A673 (cell line): ENCODE data around the gene KDM3A. TPM values are rescaled to one million over a fixed set of nuclear protein-coding genes. Genes with fewer than 3 reads are reported as not detected.

Source experiments
- BruUV-seq: library from RNA; stranded (reverse); fragments of 400-500 nt; replicated peaks from 2 replicates; lab custom pipeline; 2021; lab: Mats Ljungman, UMichigan
- CTCF ChIA-PET: fragments of 300-600 bp; sonication (Branson Sonifier 250); formaldehyde crosslinking; loops from one replicate; lab custom pipeline; 2022; ENCODE audit warnings: antibody characterized with exemption; lab: Charles Lee
- POLR2A ChIA-PET: fragments of 300-600 bp; sonication (Branson Sonifier 250); formaldehyde crosslinking; loops from one replicate; lab custom pipeline; 2022; ENCODE audit warnings: antibody characterized with exemption; ENCODE audit not compliant: low non-redundant PET; lab: Charles Lee
- DNase-seq: peaks from one replicate; pipeline ENCODE4 v3.0.0-alpha.2; 2015; ENCODE audit warnings: low spot score
- H3K27ac ChIP-seq: fragments of 200-600 bp; sonication (generic); 2 replicates; pipeline ENCODE4 v1.5.1; 2016; ENCODE audit warnings: mixed run types, low read depth, mild to moderate bottlenecking, mixed read lengths, antibody characterized with exemption, low read length; ENCODE audit not compliant: poor library complexity, severe bottlenecking
- H3K27me3 ChIP-seq: fragments of 200-600 bp; sonication (generic); replicated peaks from 2 replicates; pipeline ENCODE4 v1.6.1; 2017; ENCODE audit warnings: mixed run types, low read depth, mild to moderate bottlenecking, mixed read lengths, antibody characterized with exemption, low read length; ENCODE audit not compliant: insufficient read depth, poor library complexity
- H3K36me3 ChIP-seq: fragments of 200-600 bp; sonication (generic); 2 replicates; pipeline ENCODE4 v1.6.1; 2016; ENCODE audit warnings: mixed run types, mild to moderate bottlenecking, mixed read lengths, antibody characterized with exemption, low read length; ENCODE audit not compliant: insufficient read depth, poor library complexity, severe bottlenecking
- H3K4me1 ChIP-seq: fragments of 200-600 bp; sonication (generic); 2 replicates; pipeline ENCODE4 v1.6.1; 2017; ENCODE audit warnings: mixed run types, mild to moderate bottlenecking, mixed read lengths, antibody characterized with exemption, low read length; ENCODE audit not compliant: insufficient read depth, poor library complexity, severe bottlenecking
- H3K4me3 ChIP-seq: fragments of 200-600 bp; sonication (generic); 2 replicates; pipeline ENCODE4 v1.5.1; 2016; ENCODE audit warnings: low read depth, mixed run types, mild to moderate bottlenecking, mixed read lengths, low read length; ENCODE audit not compliant: poor library complexity, severe bottlenecking
- H3K9me3 ChIP-seq: fragments of 200-600 bp; sonication (generic); 2 replicates; pipeline ENCODE4 v1.6.1; 2016; ENCODE audit warnings: mixed run types, low read depth, mild to moderate bottlenecking, mixed read lengths, antibody characterized with exemption, low read length; ENCODE audit not compliant: poor library complexity, severe bottlenecking
- EZH2 ChIP-seq: fragments of 200-600 bp; sonication (generic); IDR thresholded peaks from 2 replicates; pipeline ENCODE4 v1.6.1; 2017; ENCODE audit warnings: borderline replicate concordance, low read depth, mild to moderate bottlenecking, mixed read lengths, antibody characterized with exemption, low read length; ENCODE audit not compliant: poor library complexity, severe bottlenecking
- intact Hi-C: fragments of 100-400 bp; cut with micrococcal nuclease; formaldehyde crosslinking; loops from one replicate; pipeline ENCODE4 v1.10.0; 2022; ENCODE audit not compliant: unreplicated experiment
- total RNA-seq: library from RNA; stranded (reverse); gene quantifications from 2 replicates; pipeline ENCODE4 v1.2.3, GENCODE V29; 2021
- TF ChIP-seq, protein P1 (sequence below): fragments of 300-800, 200-600 bp; sonication (generic); conservative IDR thresholded peaks from 2 replicates; pipeline ENCODE4 v1.5.1; 2017; ENCODE audit warnings: low read depth, mild to moderate bottlenecking, antibody characterized with exemption, low read length, moderate library complexity, mixed read lengths

Gene KDM3A
- total RNA-seq, 1 experiment from 2014 or later: 40.7 TPM

GRCh38 chr2:86420913-86421312 lies 20.3 kb upstream of the KDM3A start:
- Histone ChIP-seq H3K36me3 (no peaks in the 10 kb centered on the region), H3K4me3 (no peak overlapping the region), H3K9me3 (no peaks in the 10 kb centered on the region), H3K4me1 (peaks cover 16% of the 10 kb centered on the region), H3K27ac (no peak overlapping the region), H3K27me3 (no peaks in the 10 kb centered on the region)
- intact Hi-C loops: no loop called here
- ChIA-PET POLR2A (no interaction called here), CTCF (no interaction called here)
- BruUV-seq: no TSS peak
- DNase-seq: no peak
- TF ChIP-seq, protein P1, sequence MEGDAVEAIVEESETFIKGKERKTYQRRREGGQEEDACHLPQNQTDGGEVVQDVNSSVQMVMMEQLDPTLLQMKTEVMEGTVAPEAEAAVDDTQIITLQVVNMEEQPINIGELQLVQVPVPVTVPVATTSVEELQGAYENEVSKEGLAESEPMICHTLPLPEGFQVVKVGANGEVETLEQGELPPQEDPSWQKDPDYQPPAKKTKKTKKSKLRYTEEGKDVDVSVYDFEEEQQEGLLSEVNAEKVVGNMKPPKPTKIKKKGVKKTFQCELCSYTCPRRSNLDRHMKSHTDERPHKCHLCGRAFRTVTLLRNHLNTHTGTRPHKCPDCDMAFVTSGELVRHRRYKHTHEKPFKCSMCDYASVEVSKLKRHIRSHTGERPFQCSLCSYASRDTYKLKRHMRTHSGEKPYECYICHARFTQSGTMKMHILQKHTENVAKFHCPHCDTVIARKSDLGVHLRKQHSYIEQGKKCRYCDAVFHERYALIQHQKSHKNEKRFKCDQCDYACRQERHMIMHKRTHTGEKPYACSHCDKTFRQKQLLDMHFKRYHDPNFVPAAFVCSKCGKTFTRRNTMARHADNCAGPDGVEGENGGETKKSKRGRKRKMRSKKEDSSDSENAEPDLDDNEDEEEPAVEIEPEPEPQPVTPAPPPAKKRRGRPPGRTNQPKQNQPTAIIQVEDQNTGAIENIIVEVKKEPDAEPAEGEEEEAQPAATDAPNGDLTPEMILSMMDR: no peak

DNA sequence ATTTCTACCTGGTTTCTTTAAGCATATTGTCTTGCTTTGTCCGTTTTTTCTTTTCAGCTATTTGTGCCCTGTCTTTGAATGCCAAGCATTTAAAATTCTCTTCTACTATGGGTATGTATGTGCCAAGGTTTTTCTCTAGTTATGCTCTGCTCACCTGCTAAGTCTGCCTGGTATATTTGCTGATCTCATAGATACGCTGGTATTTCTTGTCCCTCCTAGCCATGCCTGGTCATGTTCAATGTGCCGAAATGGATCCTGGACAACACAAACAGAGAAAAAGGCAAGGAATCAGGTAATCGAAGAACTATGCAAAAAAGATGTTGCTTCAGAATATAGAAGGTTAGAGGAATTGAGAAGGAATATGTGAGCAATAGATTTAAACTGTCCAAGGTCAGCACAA lies 14.9 kb upstream of the KDM3A start:
- H3K36me3 ChIP-seq: no peaks in the 10 kb centered on the region
- no peaks in the 10 kb centered on the region for H3K27me3 ChIP-seq
- no peaks in the 10 kb centered on the region for H3K4me1 ChIP-seq
- TF ChIP-seq EZH2: no peak
- TF ChIP-seq, protein P1: no peak
- no peak overlapping the region for H3K27ac ChIP-seq
- POLR2A ChIA-PET: no interaction called here
- no TSS peak for BruUV-seq
- peaks cover 10% of the 10 kb centered on the region for H3K9me3 ChIP-seq
- H3K4me3 ChIP-seq: no peak overlapping the region
- CTCF ChIA-PET: no interaction called here
- intact Hi-C loops: no loop called here
- DNase-seq: no peak

DNA sequence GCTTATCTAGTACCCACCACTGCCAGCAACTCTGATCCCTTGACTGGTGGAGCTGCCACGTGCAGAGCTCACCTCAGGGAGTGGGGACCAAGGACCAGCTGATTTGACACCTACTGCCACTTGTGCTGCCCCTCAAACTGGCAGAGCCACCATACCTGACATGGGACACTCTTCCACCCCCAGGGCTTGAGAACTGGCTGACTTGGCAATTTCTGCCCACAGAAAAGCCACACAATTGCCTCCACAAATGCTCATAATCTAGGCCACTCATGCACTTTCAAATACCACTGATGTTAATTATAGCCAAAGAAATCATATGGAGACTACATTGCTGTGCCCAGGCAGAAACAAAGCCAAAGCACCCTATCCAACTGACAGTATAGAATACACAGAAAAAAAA lies 11.8 kb upstream of the KDM3A start:
- Histone ChIP-seq H3K4me1 (no peaks in the 10 kb centered on the region), H3K27ac (no peak overlapping the region), H3K9me3 (peaks cover 10% of the 10 kb centered on the region), H3K4me3 (no peak overlapping the region), H3K36me3 (no peaks in the 10 kb centered on the region), H3K27me3 (no peaks in the 10 kb centered on the region)
- intact Hi-C loops: no loop called here
- ChIA-PET POLR2A (no interaction called here), CTCF (no interaction called here)
- DNase-seq: no peak
- BruUV-seq: no TSS peak
- no peak for TF ChIP-seq EZH2
- TF ChIP-seq, protein P1: no peak
